Heart left ventricle (tissue), 13 donors: ENCODE measurements around the gene BMPER.

Source experiments
- POLR2A ChIP-seq, 2 donors: fragments of 450-650 bp; IDR thresholded peaks; one replicate each; pipeline ENCODE4 v1.6.1; 2017; ENCODE audit warnings: antibody characterized with exemption in 2 of 2, mild to moderate bottlenecking in 2 of 2, moderate library complexity in 2 of 2
- TF ChIP-seq, protein P1 (sequence below), 12 donors: fragments of 200-600 bp; sonication (generic) in 4 of 12; IDR thresholded peaks; one replicate each; pipeline versions ENCODE4 v1.5.0 to v1.8.0; 2018 to 2022; ENCODE audit warnings: antibody characterized with exemption in 12 of 12, mild to moderate bottlenecking in 5 of 12
- donor health status: ischemic (EF 13 %, LVEDD 7.1; RV severe dilation, severe dysfunction).
- donor health status: DM: no; HTN: yes; CAD: no.
- donor health status: DM: no; HTN: no; CAD: no.
- donor health status: ischemic (EF 25% LVEDD 6.9; RV normal size, moderate dysfunction).
- donor health status: ischemic (EF 25% LVEDD 5.7; RV mildly dilated, moderate dysfunction).
- donor health status: ischemic (EF 35%, LVEDD 5.7; RV mildly dilated, moderate dysfunction).
- donor health status: nonischemic (EF 11% LVEDD 7.7; RV severe dilation, severe dysfunction).
- donor health status: DM: yes; HTN: yes; CAD: no.
- donor health status: PGD.
- donor health status: ischemic (EF 29% LVEDD 5.4; RV normal size, mild dysfunction).
- donor health status: nonischemic (EF 23%, LVEDD 6.1; RV moderate dilation, normal function).

DNA sequence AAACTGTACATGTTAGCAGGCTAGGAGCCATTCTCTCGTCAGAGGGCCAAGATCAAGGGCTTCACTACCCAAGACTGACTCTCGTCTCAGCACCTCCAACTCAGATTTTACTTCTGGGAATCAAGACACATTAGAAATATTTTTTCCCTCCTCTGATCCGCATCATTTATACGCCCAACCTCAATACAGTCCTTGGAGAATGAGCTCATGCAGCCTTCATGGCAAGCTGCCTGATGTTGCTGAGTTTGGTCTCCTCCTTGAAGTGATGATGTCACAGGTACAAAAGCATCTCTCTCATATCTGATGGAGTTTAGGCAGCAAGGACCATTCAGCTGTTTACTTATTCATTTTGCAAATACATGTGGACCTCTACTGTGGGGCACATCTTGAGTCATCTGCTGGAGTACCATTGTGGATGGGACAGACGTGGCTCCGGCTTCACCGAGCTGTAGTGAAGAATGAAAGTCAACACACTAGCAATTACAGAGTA is 114.0 kb downstream of the BMPER start:
- TF ChIP-seq, protein P1, sequence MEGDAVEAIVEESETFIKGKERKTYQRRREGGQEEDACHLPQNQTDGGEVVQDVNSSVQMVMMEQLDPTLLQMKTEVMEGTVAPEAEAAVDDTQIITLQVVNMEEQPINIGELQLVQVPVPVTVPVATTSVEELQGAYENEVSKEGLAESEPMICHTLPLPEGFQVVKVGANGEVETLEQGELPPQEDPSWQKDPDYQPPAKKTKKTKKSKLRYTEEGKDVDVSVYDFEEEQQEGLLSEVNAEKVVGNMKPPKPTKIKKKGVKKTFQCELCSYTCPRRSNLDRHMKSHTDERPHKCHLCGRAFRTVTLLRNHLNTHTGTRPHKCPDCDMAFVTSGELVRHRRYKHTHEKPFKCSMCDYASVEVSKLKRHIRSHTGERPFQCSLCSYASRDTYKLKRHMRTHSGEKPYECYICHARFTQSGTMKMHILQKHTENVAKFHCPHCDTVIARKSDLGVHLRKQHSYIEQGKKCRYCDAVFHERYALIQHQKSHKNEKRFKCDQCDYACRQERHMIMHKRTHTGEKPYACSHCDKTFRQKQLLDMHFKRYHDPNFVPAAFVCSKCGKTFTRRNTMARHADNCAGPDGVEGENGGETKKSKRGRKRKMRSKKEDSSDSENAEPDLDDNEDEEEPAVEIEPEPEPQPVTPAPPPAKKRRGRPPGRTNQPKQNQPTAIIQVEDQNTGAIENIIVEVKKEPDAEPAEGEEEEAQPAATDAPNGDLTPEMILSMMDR (IDR thresholded peaks at IDR 0.05): no peak
- TF ChIP-seq POLR2A (IDR thresholded peaks at IDR 0.05): no peak
